Omental fat pad (tissue), 4 donors: ENCODE data around the gene VTCN1. TPM values are rescaled to one million over a fixed set of nuclear protein-coding genes. Genes with fewer than 3 reads are reported as not detected.

ENCODE experiments used
- ATAC-seq: fragments of 150-250 bp; one replicate; pipeline ENCODE4 v1.9.1; 2016; ENCODE audit warnings: mild to moderate bottlenecking, moderate library complexity; ENCODE audit not compliant: low FRiP score
- DNase-seq: peaks from one replicate; pipeline ENCODE4 v3.0.0-alpha.2; 2019; ENCODE audit warnings: low spot score
- CTCF ChIP-seq, 3 donors: fragments of 450-650 bp; IDR thresholded peaks; one replicate each; pipeline ENCODE4 v1.5.1; 2016 to 2017; ENCODE audit warnings: antibody characterized with exemption in 3 of 3, mild to moderate bottlenecking in 3 of 3, moderate library complexity in 2 of 3
- total RNA-seq, 4 donors: library from RNA; depleted of rRNA; stranded (reverse); fragments of >200 nt; gene quantifications; one replicate each; pipeline ENCODE4 v1.1.0, GENCODE V29; 2016

Gene VTCN1
- total RNA-seq, 4 donors from 2014 or later, result not detected

GRCh38 chr1:117173006-117173405 lies 37.7 kb downstream of the VTCN1 start:
- TF ChIP-seq CTCF (IDR thresholded peaks at IDR 0.05), result no peak
- DNase-seq (no peak), ATAC-seq (no peak)

- DNase-seq, result no peak
- no peak for ATAC-seq
These were observed 38.7 kb downstream of the VTCN1 start for GRCh38 chr1:117171900-117172511.

GRCh38 chr1:117169871-117170596 lies 40.7 kb downstream of the VTCN1 start:
- no peak for TF ChIP-seq CTCF (IDR thresholded peaks at IDR 0.05)
- ATAC-seq (no peak), DNase-seq (no peak)

More at GRCh38 chr1:117171900-117172511, 38.7 kb downstream of the VTCN1 start:
- no peak for TF ChIP-seq CTCF (IDR thresholded peaks at IDR 0.05)

GRCh38 chr1:117167402-117167801 lies 43.3 kb downstream of the VTCN1 start:
- DNase-seq, result no peak
- TF ChIP-seq CTCF (IDR thresholded peaks at IDR 0.05), result no peak
- no peak for ATAC-seq

- ATAC-seq (no peak), DNase-seq (no peak)
- no peak for TF ChIP-seq CTCF (IDR thresholded peaks at IDR 0.05)
These were observed 44.7 kb downstream of the VTCN1 start for GRCh38 chr1:117166076-117166475.

- TF ChIP-seq CTCF (IDR thresholded peaks at IDR 0.05), result no peak
- ATAC-seq (no peak), DNase-seq (no peak)
These were observed 46.5 kb downstream of the VTCN1 start for GRCh38 chr1:117164209-117164608.

- TF ChIP-seq CTCF (IDR thresholded peaks at IDR 0.05), result no peak
- DNase-seq (no peak), ATAC-seq (no peak)
These were observed 47.9 kb downstream of the VTCN1 start for GRCh38 chr1:117162816-117163215.
